Activated CD4-positive, CD25-positive, alpha-beta regulatory T cell treated with anti-CD3 and anti-CD28 coated beads, Interleukin-2, amount 50 U/mL, for 24 hours (primary cell): ENCODE results near the gene IGF1R.
A peak's percentile ranks its signal among the peaks of the same experiment; 100 is the strongest.
"Not testable (repeated sequence)": the region's sequence is repeated elsewhere in the genome, so short reads cannot be mapped to it uniquely, and the experiment has no call there.

ENCODE experiments used
- ATAC-seq, 2 donors: fragments of 150-1000 bp; cut with Tn5 transposase; one replicate each; pipeline ENCODE4 v1.10.0; 2021; ENCODE audit warnings: mild to moderate bottlenecking in 1 of 2, moderate library complexity in 1 of 2

Gene IGF1R

GRCh38 chr15:98951004-98951403, 302.7 kb downstream of the IGF1R start:
- ATAC-seq, result no peak

DNA sequence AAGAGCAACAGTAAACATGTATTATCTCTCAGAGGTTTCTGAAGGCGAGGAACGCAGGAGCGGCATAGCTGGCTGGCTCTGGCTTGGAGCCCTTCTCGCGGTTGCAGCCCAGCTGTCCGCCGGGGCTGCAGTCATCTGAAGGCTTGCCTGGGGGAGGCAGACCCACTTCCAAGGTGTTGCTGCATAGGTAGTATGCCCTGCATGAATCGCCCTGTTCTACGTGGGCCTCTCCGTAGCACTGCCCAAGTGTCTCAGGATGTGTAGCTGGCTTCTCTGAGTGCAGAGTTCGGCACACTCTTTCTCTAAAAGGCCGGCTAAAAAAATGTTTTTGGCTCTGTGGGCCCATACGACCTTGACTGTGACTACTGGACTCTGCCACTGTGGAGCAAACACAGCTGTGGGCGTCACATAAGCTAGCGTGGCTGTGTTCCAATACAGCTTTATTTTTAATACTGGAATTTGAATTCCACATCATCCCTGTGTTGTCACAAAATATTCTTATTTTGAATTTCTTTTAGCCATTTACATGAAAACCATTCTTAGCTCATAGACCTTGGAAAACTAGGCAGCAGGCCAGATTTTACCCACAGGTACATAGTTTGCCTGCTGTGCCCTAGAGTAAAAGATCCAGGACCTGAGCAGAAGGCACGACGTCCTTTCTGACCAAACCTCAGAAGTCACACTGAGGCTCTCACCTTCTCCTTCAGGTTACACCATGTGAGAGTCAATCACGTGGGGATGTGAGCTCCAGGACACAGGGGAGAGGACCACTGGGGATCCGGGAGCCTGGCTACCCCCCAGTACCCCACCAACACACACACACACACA, 303.4 kb downstream of the IGF1R start:
- no peak for ATAC-seq

GRCh38 chr15:98952381-98952803, 304.1 kb downstream of the IGF1R start:
- ATAC-seq, result peak; percentile 57 to 67

DNA sequence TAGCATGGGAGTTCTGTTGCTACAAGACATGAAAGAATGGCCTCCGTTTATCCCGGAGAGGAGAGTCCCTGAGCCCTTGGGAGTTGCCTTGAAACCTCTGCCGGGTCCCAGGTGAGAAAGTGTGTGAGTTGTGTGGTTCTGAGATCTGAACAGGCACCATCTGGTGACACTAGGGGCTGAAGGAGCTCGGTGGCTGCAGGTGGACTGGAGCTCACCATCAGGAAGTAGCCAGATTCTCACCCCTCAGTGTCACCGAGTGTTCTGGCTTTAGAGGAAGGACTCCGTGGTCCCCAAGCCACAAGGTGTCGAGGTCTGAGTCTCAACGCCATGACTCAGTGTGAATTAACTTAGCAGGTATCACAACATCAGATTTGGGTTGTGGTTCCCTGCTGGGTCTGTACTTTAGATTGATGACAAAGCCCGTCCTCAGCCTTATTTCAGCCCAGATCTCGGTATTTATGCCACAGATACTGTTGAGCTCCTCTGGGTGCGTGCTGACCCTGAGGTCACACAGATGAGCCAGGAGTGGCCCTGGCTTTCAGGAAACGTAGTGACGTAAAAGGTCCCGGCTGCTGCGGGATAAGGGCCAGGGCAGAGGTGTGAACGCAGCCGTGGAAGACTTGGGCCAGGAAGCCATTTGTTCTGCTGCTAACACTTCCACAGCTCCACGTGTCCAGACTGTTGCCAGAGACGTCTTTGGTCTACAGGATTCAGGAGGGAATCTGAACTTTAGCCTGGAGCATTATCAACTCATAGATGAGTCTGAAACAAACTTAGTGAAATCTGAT, 304.9 kb downstream of the IGF1R start:
- peak; percentile 41 to 46 for ATAC-seq

GRCh38 chr15:98953968-98954367, 305.6 kb downstream of the IGF1R start:
- ATAC-seq, result no peak

GRCh38 chr15:98954411-98954810, 306.1 kb downstream of the IGF1R start:
- ATAC-seq, result no peak

DNA sequence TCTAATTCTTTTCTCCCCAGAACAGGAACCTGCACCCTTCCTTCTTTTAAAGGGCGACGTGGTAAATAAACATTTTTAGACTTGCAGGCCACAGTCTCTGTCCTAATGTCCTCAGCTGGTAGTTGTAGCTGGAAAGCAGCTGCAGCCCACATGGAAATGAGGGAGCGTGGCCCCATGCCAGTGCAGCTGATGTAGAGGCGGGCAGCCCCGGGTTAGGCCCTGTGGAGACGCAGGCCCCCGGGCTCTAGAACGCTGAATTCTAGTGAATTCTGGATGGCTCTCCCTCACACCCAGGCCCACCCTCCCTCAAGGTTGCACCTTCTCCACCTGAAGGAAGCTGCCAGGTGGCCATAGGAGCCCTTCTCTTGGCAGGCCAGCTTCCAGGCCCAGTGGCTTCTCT, 307.0 kb downstream of the IGF1R start:
- no peak for ATAC-seq

GRCh38 chr15:98955961-98956723, 307.8 kb downstream of the IGF1R start:
- no peak for ATAC-seq

DNA sequence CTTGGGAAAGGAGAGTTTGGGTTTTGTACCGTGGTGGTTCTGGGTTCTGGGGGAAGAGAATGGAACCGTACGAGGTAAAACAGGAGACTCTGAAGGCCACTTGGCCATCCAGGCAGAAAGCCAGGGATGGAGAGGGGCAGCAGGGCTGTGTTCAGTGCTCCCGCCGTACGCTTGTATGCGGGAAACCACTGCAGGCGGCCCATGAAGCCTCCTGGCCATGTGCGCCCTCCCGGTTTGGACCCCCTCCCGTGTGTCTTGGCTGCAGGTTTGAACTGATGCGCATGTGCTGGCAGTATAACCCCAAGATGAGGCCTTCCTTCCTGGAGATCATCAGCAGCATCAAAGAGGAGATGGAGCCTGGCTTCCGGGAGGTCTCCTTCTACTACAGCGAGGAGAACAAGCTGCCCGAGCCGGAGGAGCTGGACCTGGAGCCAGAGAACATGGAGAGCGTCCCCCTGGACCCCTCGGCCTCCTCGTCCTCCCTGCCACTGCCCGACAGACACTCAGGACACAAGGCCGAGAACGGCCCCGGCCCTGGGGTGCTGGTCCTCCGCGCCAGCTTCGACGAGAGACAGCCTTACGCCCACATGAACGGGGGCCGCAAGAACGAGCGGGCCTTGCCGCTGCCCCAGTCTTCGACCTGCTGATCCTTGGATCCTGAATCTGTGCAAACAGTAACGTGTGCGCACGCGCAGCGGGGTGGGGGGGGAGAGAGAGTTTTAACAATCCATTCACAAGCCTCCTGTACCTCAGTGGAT, 308.6 kb downstream of the IGF1R start:
- ATAC-seq, result no peak

DNA sequence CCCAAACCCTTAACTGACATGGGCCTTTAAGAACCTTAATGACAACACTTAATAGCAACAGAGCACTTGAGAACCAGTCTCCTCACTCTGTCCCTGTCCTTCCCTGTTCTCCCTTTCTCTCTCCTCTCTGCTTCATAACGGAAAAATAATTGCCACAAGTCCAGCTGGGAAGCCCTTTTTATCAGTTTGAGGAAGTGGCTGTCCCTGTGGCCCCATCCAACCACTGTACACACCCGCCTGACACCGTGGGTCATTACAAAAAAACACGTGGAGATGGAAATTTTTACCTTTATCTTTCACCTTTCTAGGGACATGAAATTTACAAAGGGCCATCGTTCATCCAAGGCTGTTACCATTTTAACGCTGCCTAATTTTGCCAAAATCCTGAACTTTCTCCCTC, 309.3 kb downstream of the IGF1R start:
- no peak for ATAC-seq

DNA sequence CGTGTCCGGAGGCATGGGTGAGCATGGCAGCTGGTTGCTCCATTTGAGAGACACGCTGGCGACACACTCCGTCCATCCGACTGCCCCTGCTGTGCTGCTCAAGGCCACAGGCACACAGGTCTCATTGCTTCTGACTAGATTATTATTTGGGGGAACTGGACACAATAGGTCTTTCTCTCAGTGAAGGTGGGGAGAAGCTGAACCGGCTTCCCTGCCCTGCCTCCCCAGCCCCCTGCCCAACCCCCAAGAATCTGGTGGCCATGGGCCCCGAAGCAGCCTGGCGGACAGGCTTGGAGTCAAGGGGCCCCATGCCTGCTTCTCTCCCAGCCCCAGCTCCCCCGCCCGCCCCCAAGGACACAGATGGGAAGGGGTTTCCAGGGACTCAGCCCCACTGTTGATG, 309.7 kb downstream of the IGF1R start:
- no peak for ATAC-seq

DNA sequence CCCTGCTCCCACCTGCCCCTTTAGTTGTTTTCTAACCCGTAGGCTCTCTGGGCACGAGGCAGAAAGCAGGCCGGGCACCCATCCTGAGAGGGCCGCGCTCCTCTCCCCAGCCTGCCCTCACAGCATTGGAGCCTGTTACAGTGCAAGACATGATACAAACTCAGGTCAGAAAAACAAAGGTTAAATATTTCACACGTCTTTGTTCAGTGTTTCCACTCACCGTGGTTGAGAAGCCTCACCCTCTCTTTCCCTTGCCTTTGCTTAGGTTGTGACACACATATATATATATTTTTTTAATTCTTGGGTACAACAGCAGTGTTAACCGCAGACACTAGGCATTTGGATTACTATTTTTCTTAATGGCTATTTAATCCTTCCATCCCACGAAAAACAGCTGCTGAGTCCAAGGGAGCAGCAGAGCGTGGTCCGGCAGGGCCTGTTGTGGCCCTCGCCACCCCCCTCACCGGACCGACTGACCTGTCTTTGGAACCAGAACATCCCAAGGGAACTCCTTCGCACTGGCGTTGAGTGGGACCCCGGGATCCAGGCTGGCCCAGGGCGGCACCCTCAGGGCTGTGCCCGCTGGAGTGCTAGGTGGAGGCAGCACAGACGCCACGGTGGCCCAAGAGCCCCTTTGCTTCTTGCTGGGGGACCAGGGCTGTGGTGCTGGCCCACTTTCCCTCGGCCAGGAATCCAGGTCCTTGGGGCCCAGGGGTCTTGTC, 310.7 kb downstream of the IGF1R start:
- ATAC-seq, result no peak

- no peak for ATAC-seq
Measured at GRCh38 chr15:98959640-98960007, 311.3 kb downstream of the IGF1R start.

GRCh38 chr15:98960555-98961050, 312.3 kb downstream of the IGF1R start:
- ATAC-seq, result no peak

GRCh38 chr15:98963444-98963843, 315.1 kb downstream of the IGF1R start:
- no peak for ATAC-seq

GRCh38 chr15:98964466-98965133, 316.3 kb downstream of the IGF1R start:
- no peak for ATAC-seq

DNA sequence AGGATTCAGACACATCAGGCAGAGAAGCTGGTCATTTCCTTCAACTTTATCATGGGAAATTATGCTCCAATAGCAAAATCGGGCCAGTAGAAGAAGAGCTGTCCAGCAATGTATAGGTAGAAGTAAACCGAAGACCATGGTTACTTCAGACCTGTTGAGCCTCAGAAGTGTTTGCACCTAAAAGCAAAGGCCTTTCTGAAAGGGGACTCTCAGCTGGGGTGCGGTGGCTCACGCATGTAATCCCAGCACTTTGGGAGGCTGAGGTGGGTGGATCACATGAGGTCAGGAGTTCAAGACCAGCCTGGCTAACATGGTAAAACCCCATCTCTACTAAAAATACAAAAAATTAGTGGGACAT, 316.8 kb downstream of the IGF1R start:
- not testable (repeated sequence) for ATAC-seq

- ATAC-seq, result no peak
Measured at GRCh38 chr15:98965597-98965996, 317.3 kb downstream of the IGF1R start.

- ATAC-seq, result no peak
Measured at GRCh38 chr15:98966091-98966787, 317.9 kb downstream of the IGF1R start.

DNA sequence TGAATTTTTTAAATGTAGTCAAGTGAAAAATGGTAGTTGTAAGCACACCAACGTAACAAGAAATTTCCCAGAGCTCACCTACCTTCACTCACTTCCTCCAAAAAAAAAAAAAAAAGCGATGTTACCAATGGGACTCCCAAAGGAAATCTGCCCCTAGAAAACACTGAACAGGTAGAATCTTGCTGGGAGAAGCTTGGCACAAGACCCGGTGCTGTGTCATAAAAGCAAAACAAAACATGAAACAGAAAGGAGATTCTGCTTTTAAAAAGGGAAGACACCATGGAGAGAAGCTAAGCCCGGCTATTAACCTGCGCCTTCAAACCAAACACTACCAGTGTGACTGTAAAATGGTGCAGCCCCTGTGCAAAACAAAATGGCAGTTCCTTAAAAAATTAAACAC, 318.8 kb downstream of the IGF1R start:
- ATAC-seq, result no peak

DNA sequence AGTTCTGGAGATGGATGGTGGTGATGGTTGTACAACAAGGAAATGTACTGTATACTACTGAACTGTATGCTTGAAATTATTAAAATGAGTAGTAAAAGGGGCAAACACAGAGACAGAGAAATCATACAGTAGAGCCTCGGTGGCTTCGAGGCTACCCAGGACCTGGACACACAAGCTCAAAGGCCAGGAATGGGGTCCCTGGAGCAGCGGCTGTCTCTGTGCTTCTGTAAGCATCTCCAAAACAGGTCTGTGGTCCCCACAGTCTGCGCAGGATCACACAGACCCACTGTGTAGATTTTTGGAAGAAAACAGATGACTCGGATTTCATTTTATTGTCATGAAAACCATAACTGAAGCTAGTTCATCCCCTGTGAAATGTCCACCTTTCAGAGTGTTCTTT, 319.6 kb downstream of the IGF1R start:
- ATAC-seq, result no peak
